A549 (cell line): ENCODE data around the gene TBX5.

Experiments
- CTCF ChIP-seq: fragments of >200 bp; sonication (Bioruptor Twin); formaldehyde crosslinking; IDR thresholded peaks from 3 replicates; pipeline ENCODE4 v1.5.1; 2016
- E2F6 ChIP-seq: IDR thresholded peaks from 2 replicates; pipeline ENCODE4 v1.6.1; 2012; ENCODE audit warnings: low read depth, borderline replicate concordance
- ELK1 ChIP-seq: fragments of 150-350 bp; IDR thresholded peaks from 2 replicates; pipeline ENCODE4 v1.6.1; 2014; ENCODE audit warnings: low read depth, mild to moderate bottlenecking, low read length
- EP300 ChIP-seq, 2 experiments: fragments of >200 bp; sonication (Bioruptor Twin); formaldehyde crosslinking; IDR thresholded peaks; 2 replicates in 1 of 2; 3 replicates in 1 of 2; pipeline ENCODE4 v1.6.1; 2016 to 2017
- FOSL2 ChIP-seq, 2 experiments: fragments of 450-650 bp in 1 of 2; fragments of >200 bp in 1 of 2; sonication (Bioruptor Twin) in 1 of 2; formaldehyde crosslinking; IDR thresholded peaks; 2 replicates each; pipeline versions ENCODE4 v1.5.0 to v1.6.1; 2016 to 2020; ENCODE audit warnings: mild to moderate bottlenecking in 1 of 2, moderate library complexity in 1 of 2
- HOXA7 ChIP-seq: fragments of 250-450 bp; sonication (Bioruptor Pico); IDR thresholded peaks from 2 replicates; pipeline ENCODE4 v1.5.0; 2020; ENCODE audit warnings: mild to moderate bottlenecking, moderate library complexity
- JUN ChIP-seq, 2 experiments: fragments of >200 bp; sonication (Bioruptor Twin); formaldehyde crosslinking; IDR thresholded peaks; 2 replicates in 1 of 2; 3 replicates in 1 of 2; pipeline ENCODE4 v1.6.1; 2016 to 2017
- MAFK ChIP-seq: fragments of 450-650 bp; IDR thresholded peaks from 2 replicates; pipeline ENCODE4 v1.6.1; 2014; ENCODE audit not compliant: partially characterized antibody
- MAZ ChIP-seq: fragments of 150-350 bp; IDR thresholded peaks from 2 replicates; pipeline ENCODE4 v1.6.1; 2014; ENCODE audit warnings: antibody characterized with exemption, low read depth, low read length, borderline replicate concordance
- NFE2L2 ChIP-seq: fragments of 150-350 bp; conservative IDR thresholded peaks from 2 replicates; pipeline ENCODE4 v1.6.1; 2014; ENCODE audit warnings: low read length
- PHF8 ChIP-seq: fragments of 200-600 bp; sonication (generic); IDR thresholded peaks from 2 replicates; pipeline ENCODE4 v1.6.1; 2016; ENCODE audit warnings: low read depth, mild to moderate bottlenecking, antibody characterized with exemption, moderate library complexity, borderline replicate concordance
- POLR2A ChIP-seq: IDR thresholded peaks from 2 replicates; pipeline ENCODE4 v1.6.1; 2012; ENCODE audit warnings: mild to moderate bottlenecking, low read length
- TP53 ChIP-seq: fragments of 250-450 bp; sonication (Bioruptor Pico); IDR thresholded peaks from 2 replicates; pipeline ENCODE4 v1.5.0; 2021; ENCODE audit warnings: mild to moderate bottlenecking, moderate library complexity
- ZFP36 ChIP-seq: fragments of 450-650 bp; IDR thresholded peaks from 2 replicates; pipeline ENCODE4 v1.6.1; 2014; ENCODE audit warnings: borderline replicate concordance; ENCODE audit not compliant: partially characterized antibody

- TF ChIP-seq TP53 (no peak), EP300 (IDR thresholded peaks at IDR 0.05) (no peak), CTCF (no peak), JUN (IDR thresholded peaks at IDR 0.05) (no peak), POLR2A (no peak), ZFP36 (no peak), ELK1 (no peak), MAFK (no peak), FOSL2 (IDR thresholded peaks at IDR 0.05) (no peak), FOSL2 (CRISPR knock-in tag; IDR thresholded peaks at IDR 0.05) (no peak), HOXA7 (CRISPR knock-in tag) (no peak), NFE2L2 (no peak), PHF8 (no peak), MAZ (no peak), E2F6 (no peak)
Observed at GRCh38 chr12:114443607-114444421, 37.9 kb upstream of the TBX5 start.
